Ovary (tissue), 9 donors: ENCODE data around the gene C5orf47. TPM values are rescaled to one million over a fixed set of nuclear protein-coding genes. Genes with fewer than 3 reads are reported as not detected.

Experiments used
- DNase-seq, 5 donors: peaks; one replicate each; pipeline ENCODE4 v3.0.0-alpha.2; 2019 to 2020
- H3K27ac ChIP-seq, 2 donors: fragments of 200-600 bp; one replicate each; pipeline versions ENCODE4 v1.5.1 to v1.8.0; 2019 to 2022
- H3K27me3 ChIP-seq: fragments of 200-600 bp; one replicate; pipeline ENCODE4 v1.8.0; 2022
- H3K36me3 ChIP-seq: fragments of 200-600 bp; sonication (generic); one replicate; pipeline ENCODE4 v1.5.1; 2019
- H3K4me1 ChIP-seq: one replicate; pipeline ENCODE4 v1.8.1; 2013; ENCODE audit warnings: mild to moderate bottlenecking, moderate library complexity; ENCODE audit not compliant: insufficient read depth
- H3K4me3 ChIP-seq: fragments of 200-600 bp; sonication (generic); one replicate; pipeline ENCODE4 v1.5.1; 2017
- H3K9me3 ChIP-seq, 2 donors: fragments of 200-600 bp in 1 of 2; sonication (generic) in 1 of 2; one replicate each; pipeline versions ENCODE4 v1.5.1 to v1.8.1; 2013 to 2019; ENCODE audit warnings: mild to moderate bottlenecking in 1 of 2, moderate library complexity in 1 of 2
- EP300 ChIP-seq: sonication (generic); formaldehyde crosslinking; IDR thresholded peaks from one replicate; pipeline ENCODE4 v1.6.1; 2017; ENCODE audit warnings: antibody characterized with exemption
- POLR2A ChIP-seq: fragments of 450-650 bp; IDR thresholded peaks from one replicate; pipeline ENCODE4 v1.6.1; 2017; ENCODE audit warnings: antibody characterized with exemption, mild to moderate bottlenecking, moderate library complexity
- WGBS, 3 donors: extraction: QIAGEN DNeasy Blood & Tissue Kit in 1 of 3; methylation state at CpG; one replicate each; pipeline versions ENCODE4 v1.1.5 to v1.1.7; 2013 to 2017; 5-methylcytosine and 5-hydroxymethylcytosine counted together
- intact Hi-C, 4 donors: fragments of 100-400 bp; cut with DNase I; formaldehyde crosslinking; loops; one replicate each; pipeline versions ENCODE4 v1.11.0 to v1.15.1; 2022 to 2023
- polyA plus RNA-seq, 2 donors: library from polyadenylated mRNA; stranded (reverse); fragments of 200-250 nt in 1 of 2; fragments of 350-450 nt in 1 of 2; fragmentation: Illumina TruSeq in 1 of 2; extraction: RNeasy Lipid Tissue Mini Kit (QIAGEN cat#74804) in 1 of 2; gene quantifications; one replicate each; pipeline ENCODE4 v1.2.3, GENCODE V29; 2013 to 2014
- total RNA-seq, 7 donors: library from RNA; depleted of rRNA in 2 of 7; stranded (reverse); fragments of >200 nt in 2 of 7; fragmentation: NEBNext Ultra II Directional in 3 of 7; extraction: Animal tissue kit (Norgen Biotek cat#: 25700) in 3 of 7; gene quantifications; one replicate each; pipeline versions ENCODE4 v1.1.0 to v1.2.4, GENCODE V29; 2016 to 2023
- TF ChIP-seq, protein P1 (sequence below), 3 donors: fragments of 450-650 bp in 2 of 3; fragments of 200-600 bp in 1 of 3; IDR thresholded peaks; one replicate each; pipeline versions ENCODE4 v1.5.1 to v1.8.0; 2016 to 2022; ENCODE audit warnings: antibody characterized with exemption in 3 of 3, mild to moderate bottlenecking in 1 of 3
- donor health status: DM: no; HTN: no; CAD: no; lungs with moderate emphysema.
- donor health status: DM: no; HTN: no; CAD: no.
- donor health status: Bipolar disorder and iron deficiency.
- donor health status: DM: yes; HTN: yes; CAD: no.
- donor health status: DM: no; HTN: no; CAD: no.
- donor health status: DM: yes; HTN: yes; CAD: no.

Gene C5orf47
- total and polyA plus RNA-seq, 9 donors, result 0.15 TPM; not detected in 8

GRCh38 chr5:173944511-173944910 lies 44.5 kb upstream of the C5orf47 start:
- TF ChIP-seq, protein P1, sequence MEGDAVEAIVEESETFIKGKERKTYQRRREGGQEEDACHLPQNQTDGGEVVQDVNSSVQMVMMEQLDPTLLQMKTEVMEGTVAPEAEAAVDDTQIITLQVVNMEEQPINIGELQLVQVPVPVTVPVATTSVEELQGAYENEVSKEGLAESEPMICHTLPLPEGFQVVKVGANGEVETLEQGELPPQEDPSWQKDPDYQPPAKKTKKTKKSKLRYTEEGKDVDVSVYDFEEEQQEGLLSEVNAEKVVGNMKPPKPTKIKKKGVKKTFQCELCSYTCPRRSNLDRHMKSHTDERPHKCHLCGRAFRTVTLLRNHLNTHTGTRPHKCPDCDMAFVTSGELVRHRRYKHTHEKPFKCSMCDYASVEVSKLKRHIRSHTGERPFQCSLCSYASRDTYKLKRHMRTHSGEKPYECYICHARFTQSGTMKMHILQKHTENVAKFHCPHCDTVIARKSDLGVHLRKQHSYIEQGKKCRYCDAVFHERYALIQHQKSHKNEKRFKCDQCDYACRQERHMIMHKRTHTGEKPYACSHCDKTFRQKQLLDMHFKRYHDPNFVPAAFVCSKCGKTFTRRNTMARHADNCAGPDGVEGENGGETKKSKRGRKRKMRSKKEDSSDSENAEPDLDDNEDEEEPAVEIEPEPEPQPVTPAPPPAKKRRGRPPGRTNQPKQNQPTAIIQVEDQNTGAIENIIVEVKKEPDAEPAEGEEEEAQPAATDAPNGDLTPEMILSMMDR (IDR thresholded peaks at IDR 0.05), result no peak
- TF ChIP-seq POLR2A, result no peak
- TF ChIP-seq EP300, result no peak
- H3K4me1 ChIP-seq, result peaks cover 5% of the 10 kb centered on the region
- H3K4me3 ChIP-seq, result no peak overlapping the region
- H3K9me3 ChIP-seq, result no peaks in the 10 kb centered on the region
- H3K36me3 ChIP-seq, result no peaks in the 10 kb centered on the region
- H3K27ac ChIP-seq, result no peak overlapping the region
- no peaks in the 10 kb centered on the region for H3K27me3 ChIP-seq
- intact Hi-C loops, result no loop called here
- DNase-seq, result no peak
- WGBS, 3 donors, result 67 to 76% (median 74%) methylated on average over 2 of the region's 2 CpGs

DNA sequence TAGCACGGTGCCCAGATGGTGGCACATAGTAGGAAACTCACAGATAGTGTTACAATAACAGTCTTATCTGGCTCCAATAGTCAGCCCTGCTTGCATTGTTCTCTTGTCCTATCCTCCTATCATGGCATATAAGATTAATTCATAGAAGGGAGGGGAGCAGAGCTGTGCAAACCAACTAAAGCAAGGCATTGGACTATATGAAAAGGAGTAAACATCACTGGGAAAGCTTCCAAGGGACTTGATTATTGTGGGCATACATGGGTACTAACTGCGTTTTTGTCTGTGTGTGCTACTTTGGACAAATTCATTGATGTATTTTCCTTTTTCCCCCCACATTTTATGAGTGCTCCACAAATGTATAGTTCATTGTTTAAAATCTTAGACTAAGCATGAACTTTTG lies 43.8 kb upstream of the C5orf47 start:
- no peak overlapping the region for H3K4me3 ChIP-seq
- H3K4me1 ChIP-seq, result peaks cover 5% of the 10 kb centered on the region
- no peak overlapping the region for H3K27ac ChIP-seq
- no peaks in the 10 kb centered on the region for H3K9me3 ChIP-seq
- intact Hi-C loops, result no loop called here
- no peak for TF ChIP-seq EP300
- TF ChIP-seq, protein P1 (IDR thresholded peaks at IDR 0.05), result no peak
- TF ChIP-seq POLR2A, result no peak
- H3K27me3 ChIP-seq, result no peaks in the 10 kb centered on the region
- 87 to 96% (median 92%) methylated on average over 2 of the region's 2 CpGs for WGBS, 3 donors
- H3K36me3 ChIP-seq, result no peaks in the 10 kb centered on the region
- DNase-seq, result no peak

GRCh38 chr5:173946323-173946722 lies 42.6 kb upstream of the C5orf47 start:
- Histone ChIP-seq H3K36me3 (no peaks in the 10 kb centered on the region), H3K4me1 (peaks cover 5% of the 10 kb centered on the region), H3K27me3 (no peaks in the 10 kb centered on the region), H3K27ac (no peak overlapping the region), H3K9me3 (no peaks in the 10 kb centered on the region), H3K4me3 (no peak overlapping the region)
- intact Hi-C loops, result no loop called here
- WGBS, 3 donors, result 93 to 100% (median 97%) methylated on average over 2 of the region's 2 CpGs
- TF ChIP-seq EP300 (no peak), POLR2A (no peak)
- TF ChIP-seq, protein P1 (IDR thresholded peaks at IDR 0.05), result no peak
- DNase-seq, result no peak

DNA sequence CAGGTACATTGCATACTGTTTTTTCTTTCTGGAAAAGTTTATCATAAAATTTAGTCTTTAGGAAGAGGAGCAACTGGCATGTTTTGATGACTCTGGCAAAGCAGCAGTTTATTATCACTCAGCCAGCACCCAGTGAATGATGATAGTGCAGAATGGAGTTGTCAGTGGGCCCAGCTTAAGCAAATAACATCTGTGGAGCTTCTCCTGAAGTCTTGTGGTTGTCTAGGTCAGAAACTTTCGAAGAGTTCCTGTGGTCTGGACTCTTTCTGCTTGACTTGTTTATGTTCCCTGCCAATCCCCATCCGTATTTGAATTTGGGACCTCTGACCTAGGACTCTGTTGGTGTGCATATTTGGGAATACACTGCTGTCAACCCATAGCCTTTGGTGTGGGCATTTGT lies 38.1 kb upstream of the C5orf47 start:
- no peaks in the 10 kb centered on the region for H3K4me1 ChIP-seq
- H3K9me3 ChIP-seq, result no peaks in the 10 kb centered on the region
- no peak for TF ChIP-seq EP300
- TF ChIP-seq POLR2A, result no peak
- TF ChIP-seq, protein P1 (IDR thresholded peaks at IDR 0.05), result no peak
- no peak overlapping the region for H3K4me3 ChIP-seq
- no peaks in the 10 kb centered on the region for H3K27me3 ChIP-seq
- 46 to 68% (median 62%) methylated on average over 2 of the region's 2 CpGs for WGBS, 3 donors
- H3K27ac ChIP-seq, result no peak overlapping the region
- no peaks in the 10 kb centered on the region for H3K36me3 ChIP-seq
- intact Hi-C loops, result no loop called here
- no peak for DNase-seq
